ENCODE data around the gene TTC39A.
"Not testable (repeated sequence)": the region's sequence is repeated elsewhere in the genome, so short reads cannot be mapped to it uniquely, and the experiment has no call there.

TTC39A gene

GRCh38 chr1:51264451-51264850 lies 65.9 kb downstream of the TTC39A start:
- no peak for DNase-seq

DNA sequence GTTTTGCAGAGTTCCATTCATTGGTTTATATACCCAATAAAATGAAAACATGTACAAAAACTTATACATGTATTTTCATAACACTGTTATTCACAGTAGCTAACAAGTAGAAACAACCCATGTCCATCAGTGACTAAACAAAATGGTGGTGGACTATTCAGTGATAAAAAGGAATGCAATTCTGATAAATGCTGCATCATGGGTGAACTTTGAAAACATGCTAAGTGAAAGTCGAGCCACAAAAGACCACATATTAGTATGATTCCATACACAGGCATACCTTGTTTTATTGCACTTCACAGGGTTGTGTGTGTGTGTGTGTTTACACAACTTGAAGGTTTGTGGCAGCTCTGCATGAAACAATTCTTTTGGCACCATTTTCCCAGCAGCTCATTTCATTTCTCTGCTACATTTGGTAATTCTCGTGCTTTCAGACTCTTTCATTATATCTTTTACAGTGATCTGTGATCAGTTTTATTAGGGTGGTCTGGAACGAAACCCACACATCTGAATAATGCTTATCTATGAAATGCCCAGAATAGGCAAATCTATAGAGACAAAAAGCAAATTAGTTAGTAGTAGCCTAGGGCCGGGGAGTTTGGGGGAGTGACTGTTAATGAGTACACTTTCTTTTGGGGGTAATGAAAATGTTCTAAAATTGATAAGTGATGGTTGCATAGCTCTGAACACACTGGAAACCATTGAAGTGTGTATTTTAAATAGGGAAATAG lies 67.0 kb downstream of the TTC39A start:
- DNase-seq, result no peak

DNA sequence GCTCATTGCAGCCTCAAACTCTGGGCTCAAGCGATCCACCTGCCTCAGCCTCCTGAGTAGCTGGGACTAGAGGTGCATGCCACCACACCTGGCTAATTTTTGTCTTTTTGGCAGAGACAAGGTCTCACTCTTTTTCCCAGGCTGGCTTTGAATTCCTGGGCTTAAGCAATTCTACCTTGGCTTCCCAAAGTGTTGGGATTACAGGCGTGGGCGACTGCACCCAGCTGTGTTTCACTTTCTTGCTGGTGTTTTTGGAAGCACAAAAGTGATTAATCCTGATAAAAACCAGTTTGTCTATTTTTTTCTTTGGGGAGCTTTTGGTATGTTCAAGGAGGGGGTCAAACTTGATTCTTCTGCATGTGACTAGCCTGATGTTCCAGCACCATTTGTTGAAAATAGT lies 75.0 kb downstream of the TTC39A start:
- DNase-seq, result no peak

GRCh38 chr1:51253691-51254090 lies 76.7 kb downstream of the TTC39A start:
- no peak for DNase-seq

GRCh38 chr1:51252366-51252765 lies 78.0 kb downstream of the TTC39A start:
- DNase-seq, result no peak

DNA sequence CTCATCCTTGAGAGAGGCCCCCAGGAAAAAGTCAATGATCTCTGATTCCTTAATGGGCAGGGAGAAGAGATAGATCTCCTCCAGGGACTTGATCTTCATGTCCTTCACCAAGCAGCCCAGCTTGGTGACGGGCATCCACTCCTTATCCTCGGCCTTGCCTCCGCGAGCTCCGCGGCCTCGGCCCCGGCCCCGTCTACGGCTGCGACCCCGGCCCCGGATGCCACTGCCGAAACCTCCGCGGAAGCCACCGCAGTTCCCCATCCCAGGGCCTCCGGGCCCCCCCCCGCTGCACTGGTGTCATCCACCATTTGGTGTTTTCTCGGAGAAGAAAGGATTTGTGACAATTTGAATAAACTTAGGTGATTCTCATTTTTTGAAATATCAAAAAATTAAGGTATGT lies 79.2 kb downstream of the TTC39A start:
- not testable (repeated sequence) for DNase-seq

DNA sequence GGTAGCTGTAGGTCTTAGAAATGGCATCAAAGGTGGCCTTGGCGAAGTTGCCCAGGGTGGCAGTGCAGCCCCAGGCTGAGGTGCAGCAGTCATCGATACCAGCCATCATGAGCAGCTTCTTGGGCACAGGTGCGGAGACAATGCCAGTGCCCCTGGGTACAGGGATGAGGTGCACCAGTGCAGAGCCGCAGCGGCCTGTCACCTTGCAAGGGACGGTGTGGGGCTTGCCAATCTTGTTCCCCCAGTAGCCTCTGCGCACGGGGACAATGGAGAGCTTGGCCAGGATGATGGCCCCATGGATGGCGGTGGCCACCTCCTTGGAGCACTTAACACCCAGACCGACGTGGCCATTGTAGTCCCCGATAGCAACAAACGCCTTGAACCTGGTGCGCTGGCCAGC lies 79.6 kb downstream of the TTC39A start:
- not testable (repeated sequence) for DNase-seq

GRCh38 chr1:51249445-51249844 lies 80.9 kb downstream of the TTC39A start:
- DNase-seq, result no peak

DNA sequence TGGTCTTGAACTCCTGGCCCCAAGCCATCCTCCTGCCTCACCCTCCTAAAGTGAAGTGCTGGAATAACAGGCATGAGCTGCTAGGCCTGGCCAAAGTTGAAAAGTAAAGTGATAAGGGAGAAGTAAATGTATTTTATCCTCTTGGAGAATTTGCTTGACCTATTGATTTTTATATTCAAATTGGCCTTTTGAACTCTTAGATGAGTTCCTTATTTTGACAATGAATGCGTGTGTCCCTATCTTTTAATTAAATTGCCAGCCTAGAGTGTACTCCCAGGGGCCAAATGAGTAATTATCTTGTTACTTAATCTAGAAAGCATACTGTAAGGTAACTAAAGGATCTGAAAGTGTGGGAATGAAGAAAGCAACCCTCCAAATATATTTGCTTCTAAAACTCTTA lies 82.9 kb downstream of the TTC39A start:
- no peak for DNase-seq

- DNase-seq, result no peak
Measured at GRCh38 chr1:51247022-51247421, 83.3 kb downstream of the TTC39A start.

DNA sequence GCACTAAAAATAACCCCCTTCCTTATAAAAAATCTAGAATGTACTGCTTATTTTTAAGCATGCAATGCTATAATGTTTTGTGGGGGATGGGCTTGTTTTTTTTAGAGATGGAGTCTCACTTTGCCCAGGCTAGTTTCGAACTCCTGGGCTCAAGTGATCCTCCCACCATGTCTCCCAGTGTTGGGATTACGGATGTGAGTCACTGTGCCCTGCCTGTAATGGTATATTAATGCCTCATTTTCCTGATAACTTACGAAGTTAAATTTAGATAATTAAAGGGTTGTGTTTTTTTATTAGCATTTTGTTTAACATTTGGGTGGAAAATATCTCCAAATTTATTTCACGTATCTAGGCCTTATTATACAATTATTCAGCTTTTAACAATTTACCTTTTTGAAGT lies 87.8 kb downstream of the TTC39A start:
- DNase-seq, result no peak

GRCh38 chr1:51241119-51241518 lies 89.2 kb downstream of the TTC39A start:
- no peak for DNase-seq

- DNase-seq, result no peak
Measured at GRCh38 chr1:51240084-51240483, 90.3 kb downstream of the TTC39A start.

DNA sequence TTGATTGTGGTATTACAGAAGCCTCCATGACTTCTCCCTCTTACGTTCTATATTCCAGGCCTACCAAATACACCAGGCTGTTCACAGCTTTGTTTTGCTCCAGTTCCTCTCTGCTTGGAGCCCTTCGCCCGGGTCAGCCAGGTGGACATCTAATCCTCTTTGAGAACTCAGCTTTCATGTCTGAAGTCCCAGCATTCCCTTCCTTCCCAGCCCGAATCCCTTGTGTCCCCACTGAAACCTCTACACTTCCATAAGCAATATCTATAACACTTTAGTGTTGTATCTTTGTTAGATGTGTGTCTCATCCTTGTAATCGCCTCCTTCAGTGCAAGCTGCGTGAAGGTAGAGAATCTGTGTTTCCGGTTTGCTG lies 92.3 kb downstream of the TTC39A start:
- peak; percentile 23 for DNase-seq

- DNase-seq, result no peak
Measured at GRCh38 chr1:51237351-51238033, 92.9 kb downstream of the TTC39A start.
